Stimulated activated CD4-positive, alpha-beta T cell treated with anti-CD3 and anti-CD28 coated beads, Interleukin-15, amount 100 ng/mL, for 24 hours (primary cell): Measurements from ENCODE around the gene GRIN3B.
A peak's percentile ranks its signal among the peaks of the same experiment; 100 is the strongest.
"Not testable (repeated sequence)": the region's sequence is repeated elsewhere in the genome, so short reads cannot be mapped to it uniquely, and the experiment has no call there.

Experiments
- DNase-seq: peaks from one replicate; pipeline ENCODE4 v3.0.0-alpha.2; 2020

GRIN3B gene

GRCh38 chr19:1020868-1021425, 20.7 kb downstream of the GRIN3B start, which contains the start of gene TMEM259:
Gene TMEM259 (minus strand): TSS chr19:1021123. CDS start chr19:1020996, 127 bp downstream.
- peak; percentile 98 for DNase-seq

- DNase-seq, result not testable (repeated sequence)
Measured at GRCh38 chr19:1023883-1024188, 23.6 kb downstream of the GRIN3B start.

- DNase-seq, result not testable (repeated sequence)
Measured at GRCh38 chr19:1025080-1025479, 24.9 kb downstream of the GRIN3B start.

- DNase-seq, result peak; percentile 84
Measured at GRCh38 chr19:1025960-1026782, 26.0 kb downstream of the GRIN3B start, which contains the start of gene CNN2. Gene CNN2 (plus strand): TSS chr19:1026608. CDS start chr19:1026662, 54 bp downstream.

- peak; percentile 58 for DNase-seq
Measured at GRCh38 chr19:1026783-1027649, 26.8 kb downstream of the GRIN3B start.

- DNase-seq, result peak; percentile 31
Measured at GRCh38 chr19:1027650-1028061, 27.4 kb downstream of the GRIN3B start.

- peak; percentile 71 for DNase-seq
Measured at GRCh38 chr19:1028062-1028926, 28.1 kb downstream of the GRIN3B start.

- DNase-seq, result no peak
Measured at GRCh38 chr19:1032264-1032867, 32.1 kb downstream of the GRIN3B start.

GRCh38 chr19:1035998-1036621, 35.9 kb downstream of the GRIN3B start:
- no peak for DNase-seq

GRCh38 chr19:1037621-1038064, 37.4 kb downstream of the GRIN3B start:
- DNase-seq, result no peak

GRCh38 chr19:1038978-1039645, 38.9 kb downstream of the GRIN3B start:
- DNase-seq, result no peak

- peak; percentile 100 for DNase-seq
Measured at GRCh38 chr19:1039646-1040475, 39.6 kb downstream of the GRIN3B start, which contains the start of gene ABCA7. Gene ABCA7 (plus strand): TSS chr19:1040107. CDS start chr19:1041362, 1,255 bp downstream.

- DNase-seq, result peak; percentile 94
Measured at GRCh38 chr19:1040476-1041271, 40.5 kb downstream of the GRIN3B start.

GRCh38 chr19:1041272-1041834, 41.1 kb downstream of the GRIN3B start:
- DNase-seq, result no peak

- no peak for DNase-seq
Measured at GRCh38 chr19:1041835-1042685, 41.8 kb downstream of the GRIN3B start.

- DNase-seq, result no peak
Measured at GRCh38 chr19:1042689-1043511, 42.7 kb downstream of the GRIN3B start.

GRCh38 chr19:1045247-1045603, 45.0 kb downstream of the GRIN3B start:
- DNase-seq, result peak; percentile 80
